Activated CD8-positive, alpha-beta memory T cell treated with anti-CD3 and anti-CD28 coated beads, Interleukin-2, amount 50 U/mL, for 1 hour (primary cell): ENCODE data around the gene STXBP6.
"Not testable (repeated sequence)": the region's sequence is repeated elsewhere in the genome, so short reads cannot be mapped to it uniquely, and the experiment has no call there.

Experiments
- DNase-seq: peaks from one replicate; pipeline ENCODE4 v3.0.0-alpha.2; 2020; ENCODE audit errors: extremely low read depth

STXBP6 gene

DNA sequence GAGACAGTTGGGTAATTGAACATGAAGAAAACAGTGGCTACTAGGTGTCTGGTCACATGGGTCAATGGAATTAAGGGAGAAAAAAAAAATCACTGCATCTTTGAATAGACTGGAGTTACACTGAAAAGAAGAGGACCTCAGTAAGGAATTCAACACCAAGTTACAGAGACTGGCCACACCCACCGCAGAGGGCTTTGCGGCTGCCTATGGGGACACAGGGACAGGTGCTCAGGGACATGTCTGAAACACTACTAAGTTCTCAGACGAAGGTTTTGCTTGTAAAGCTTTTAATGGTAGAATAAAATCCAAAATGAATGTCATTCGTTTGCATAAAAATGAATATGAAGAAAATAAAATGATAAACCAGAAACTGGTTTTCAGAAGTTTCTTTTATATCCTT is 93.8 kb downstream of the STXBP6 start:
- no peak for DNase-seq

DNA sequence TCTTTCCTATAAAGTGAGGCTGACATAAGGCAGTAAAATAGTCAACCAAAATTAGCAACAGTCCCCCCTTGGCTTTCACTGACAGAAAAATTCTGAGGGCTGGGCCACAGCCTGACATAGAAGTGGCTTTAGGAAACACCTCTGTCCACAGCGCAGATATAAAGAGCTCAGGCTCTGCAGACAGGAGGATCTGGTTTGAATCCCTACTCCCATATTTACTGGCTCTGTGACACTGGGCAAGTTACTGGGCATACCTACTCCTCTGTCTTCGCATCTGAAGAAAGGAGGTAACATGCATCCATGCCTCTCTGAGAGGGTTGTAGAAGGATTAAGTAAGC is 95.3 kb downstream of the STXBP6 start:
- DNase-seq: no peak

DNA sequence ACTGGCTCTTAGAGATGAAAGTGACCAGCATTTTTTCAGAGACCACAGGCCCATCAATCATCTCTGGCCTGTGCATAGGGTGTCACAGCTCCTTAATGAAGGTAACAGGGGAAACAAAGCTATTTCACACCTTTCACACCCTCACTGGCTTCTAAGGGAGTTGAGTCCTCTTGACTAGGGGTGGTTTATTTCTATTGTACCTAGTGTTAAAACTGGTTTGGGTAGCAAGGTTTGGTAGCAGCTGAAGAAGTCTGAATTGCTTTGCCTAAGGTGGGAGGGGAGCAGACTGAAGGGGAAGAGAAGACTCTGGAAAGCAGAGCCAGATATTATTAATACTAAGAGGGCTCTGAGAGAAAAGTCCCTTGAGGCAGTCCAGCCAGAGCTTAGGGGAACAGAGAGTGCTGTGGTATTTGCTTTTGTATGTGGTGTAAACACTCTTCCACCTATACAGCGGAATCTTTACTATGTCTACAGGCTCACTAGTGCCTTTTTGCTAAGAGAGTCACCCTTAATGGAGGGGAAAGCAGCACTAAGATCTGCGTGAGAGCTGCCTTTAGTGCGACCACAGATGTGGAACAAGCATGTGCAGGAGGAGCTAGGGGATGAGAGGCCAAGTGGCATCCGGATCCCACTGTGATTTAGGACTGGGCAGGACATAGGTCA is 95.8 kb downstream of the STXBP6 start:
- no peak for DNase-seq

DNA sequence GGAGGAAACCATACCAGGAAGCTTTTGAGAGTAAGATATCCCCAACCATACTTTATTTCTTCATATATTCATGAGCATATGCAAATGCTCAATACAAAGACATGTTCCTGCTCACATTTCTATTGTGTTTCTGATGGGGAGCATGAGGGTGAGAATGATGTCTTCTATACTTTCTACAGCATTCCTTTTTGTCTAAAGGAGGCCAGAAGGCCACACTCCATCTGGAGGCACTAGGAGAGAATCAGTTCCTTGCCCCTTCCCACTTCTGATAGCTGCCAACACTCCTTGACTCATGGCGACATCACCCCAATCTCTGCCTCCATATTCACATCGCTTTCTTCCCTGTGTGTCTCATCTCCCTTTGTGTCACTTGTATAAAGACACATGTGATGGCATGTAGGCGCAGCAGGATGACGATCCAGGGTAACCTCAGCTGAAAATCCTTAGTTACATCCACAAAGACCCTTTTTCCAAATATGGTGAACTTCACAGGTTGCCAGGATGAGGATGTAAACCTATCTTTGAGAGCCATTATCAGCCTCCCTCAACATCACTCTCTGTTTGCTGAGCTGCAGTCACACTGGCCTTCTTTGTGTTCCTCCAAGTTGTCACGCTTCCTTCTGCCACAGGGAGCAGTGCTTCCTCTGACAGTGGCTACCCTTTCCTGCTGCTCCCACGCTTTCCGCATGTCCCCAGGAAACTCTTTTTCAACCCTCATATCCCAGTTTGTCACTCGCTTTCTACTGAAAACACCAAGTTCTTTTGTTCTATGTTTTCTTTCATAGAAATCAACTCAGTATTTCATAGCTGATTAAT is 96.9 kb downstream of the STXBP6 start:
- DNase-seq: no peak

DNA sequence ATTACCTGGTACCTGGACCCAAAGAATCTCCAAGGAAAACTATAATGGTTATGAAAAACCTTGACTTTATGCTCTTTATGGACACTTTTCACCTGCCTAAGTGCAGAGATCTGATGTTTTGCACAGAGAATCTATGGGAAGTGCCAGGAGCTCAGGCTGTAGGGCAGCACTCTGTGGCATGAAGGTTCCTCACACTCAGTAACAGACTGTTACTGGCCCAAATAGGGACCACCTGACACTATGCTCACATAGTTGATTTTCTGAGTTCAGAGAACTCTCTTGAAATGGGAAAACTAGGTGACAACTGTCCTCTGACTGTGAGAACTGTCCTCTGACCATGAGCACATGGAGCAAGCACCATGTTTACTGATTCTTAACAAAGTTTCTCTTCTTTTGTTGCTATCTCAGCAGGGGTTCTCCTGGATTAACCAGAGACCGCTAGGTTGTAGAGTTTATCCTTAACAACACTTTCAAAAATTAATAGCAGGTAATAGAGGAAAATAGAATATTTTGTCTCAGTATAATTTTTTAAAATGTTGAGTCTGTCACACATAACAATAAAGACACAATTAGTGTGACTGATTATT is 101.6 kb downstream of the STXBP6 start:
- DNase-seq: no peak

DNA sequence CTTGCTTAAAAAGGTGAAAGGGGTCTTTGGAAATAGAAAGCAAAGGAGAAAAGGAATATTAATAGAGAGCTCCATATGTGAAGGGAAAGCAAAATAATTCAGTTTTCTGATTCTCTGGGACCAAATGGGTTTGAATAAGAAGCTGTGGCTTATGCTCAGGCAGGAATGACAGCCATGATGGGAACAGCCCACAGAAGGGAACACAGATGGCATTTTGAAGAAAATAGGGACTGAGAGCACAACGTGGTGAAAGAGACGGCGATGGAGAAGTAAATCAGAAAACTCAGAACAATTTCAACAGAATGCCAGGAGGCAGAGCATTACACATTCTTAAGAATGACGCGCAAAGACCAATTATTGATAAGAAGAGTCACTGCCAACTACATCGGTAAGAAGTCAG is 102.8 kb downstream of the STXBP6 start:
- DNase-seq: no peak

DNA sequence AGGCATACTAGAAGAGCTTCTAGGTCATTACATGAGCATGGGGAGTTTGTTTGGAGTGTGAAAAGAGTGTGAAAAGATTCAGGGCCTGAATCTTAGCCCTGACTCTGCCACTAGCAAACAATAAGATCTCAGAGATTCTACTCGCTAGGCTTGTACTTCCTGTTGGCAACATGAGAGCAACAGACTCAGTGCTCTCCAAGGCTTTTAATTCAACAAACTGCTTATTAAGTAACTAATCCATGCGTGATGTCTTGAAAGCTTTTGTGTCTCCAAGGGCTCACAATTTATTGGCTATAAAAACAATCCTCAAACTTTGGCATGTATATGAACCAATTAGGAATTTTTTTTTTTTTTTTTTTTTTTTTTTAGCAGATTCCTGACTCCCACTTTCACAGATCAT is 105.1 kb downstream of the STXBP6 start:
- DNase-seq: no peak

DNA sequence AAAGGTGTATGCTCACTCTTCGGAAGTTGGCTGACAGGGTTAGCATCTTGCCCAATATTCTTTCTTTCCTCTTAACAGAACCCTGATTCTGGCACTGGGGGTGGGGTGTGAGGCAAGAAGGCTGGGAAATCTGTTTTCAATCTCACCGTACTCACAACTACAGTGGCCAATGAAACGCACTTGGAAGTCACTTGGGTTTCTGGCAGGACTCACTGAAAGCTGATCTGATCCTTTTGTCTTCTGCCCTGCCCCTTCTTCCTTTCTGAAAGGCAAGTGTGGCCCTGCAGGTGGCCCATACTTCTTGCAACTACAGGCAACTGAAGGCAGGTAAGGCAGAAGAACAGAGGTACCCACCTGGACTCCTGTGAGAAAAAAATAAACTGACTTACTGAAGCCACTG is 106.9 kb downstream of the STXBP6 start:
- no peak for DNase-seq

DNA sequence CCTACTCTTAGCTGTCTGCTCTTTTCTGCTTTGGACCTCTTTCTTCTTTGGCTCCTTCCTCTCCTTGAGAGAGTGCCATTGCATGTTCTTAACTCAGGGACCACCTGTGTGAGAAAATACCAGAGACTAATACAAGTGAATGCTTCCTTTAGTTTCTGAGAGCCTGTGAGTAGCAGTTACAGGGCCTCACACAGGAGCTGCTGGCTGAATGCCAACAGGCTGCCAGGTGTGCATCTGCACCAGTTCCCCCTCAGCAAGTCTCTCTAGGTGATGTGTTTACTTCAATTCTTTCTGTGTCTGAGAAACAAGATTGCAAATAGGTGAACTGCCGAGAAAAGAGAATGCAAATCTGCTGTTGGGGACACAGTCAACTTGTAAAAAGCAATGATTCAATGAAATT is 108.2 kb downstream of the STXBP6 start:
- no peak for DNase-seq

DNA sequence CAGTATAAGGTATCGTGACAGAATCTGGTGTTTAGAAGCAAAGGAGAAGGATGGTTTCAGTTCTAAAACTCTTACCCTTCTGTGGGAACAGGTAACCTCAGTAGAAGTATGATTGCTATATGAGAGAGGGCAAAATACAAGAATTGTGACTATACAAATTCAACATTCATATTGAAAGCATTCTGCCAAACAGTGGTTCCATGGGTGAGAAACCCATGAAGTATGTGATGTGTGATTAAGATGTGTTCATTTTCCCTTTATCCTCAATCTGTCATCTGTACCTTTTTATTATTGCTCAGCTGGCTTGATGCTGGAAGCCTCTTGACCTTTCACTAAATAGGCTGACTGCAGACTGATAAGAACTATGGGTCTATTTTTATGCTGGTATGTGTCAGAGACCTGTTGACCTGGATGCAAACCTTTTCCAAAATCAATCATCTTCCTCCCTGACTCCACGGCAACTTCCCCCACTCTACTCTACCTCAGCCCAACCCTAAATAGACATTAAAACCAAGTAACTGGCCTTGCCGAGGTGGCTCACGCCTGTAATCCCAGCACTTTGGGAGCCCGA is 109.6 kb downstream of the STXBP6 start:
- DNase-seq: no peak

DNA sequence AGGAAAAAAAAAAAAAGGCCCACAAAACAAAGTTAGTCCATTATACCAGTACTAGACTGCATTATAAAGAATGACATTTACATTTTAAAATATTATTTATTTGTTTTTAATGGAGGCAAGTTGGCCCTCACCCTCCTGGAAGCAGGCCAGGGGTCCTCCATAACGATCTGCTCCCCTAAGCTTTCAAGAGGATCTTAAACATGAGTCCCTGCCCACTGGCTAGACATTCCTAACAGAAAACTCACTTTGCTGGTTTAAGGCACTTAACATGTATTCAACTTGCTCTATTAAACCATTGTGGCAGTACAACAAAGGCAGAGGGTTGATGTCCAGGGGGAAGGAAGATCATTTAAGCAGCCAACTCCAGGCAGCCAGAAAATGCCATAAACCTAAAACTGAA is 111.4 kb downstream of the STXBP6 start:
- no peak for DNase-seq

DNA sequence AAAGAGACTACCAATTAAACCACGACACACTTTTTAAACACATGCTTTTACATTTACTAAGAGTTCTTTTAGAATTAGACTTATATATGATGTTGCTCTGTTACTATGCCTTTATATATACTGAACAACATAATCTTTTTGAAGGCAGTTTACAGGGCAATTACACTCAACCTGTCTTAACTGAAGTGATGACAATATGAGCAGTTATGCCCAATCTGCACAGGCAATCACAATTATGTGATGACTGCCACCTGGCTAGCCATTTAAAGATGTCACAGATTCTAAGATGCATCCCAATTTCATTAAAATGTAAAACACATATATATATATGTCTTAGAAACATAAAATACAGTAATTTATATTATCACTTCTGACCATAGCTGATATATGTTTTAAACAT is 112.6 kb downstream of the STXBP6 start:
- no peak for DNase-seq

DNA sequence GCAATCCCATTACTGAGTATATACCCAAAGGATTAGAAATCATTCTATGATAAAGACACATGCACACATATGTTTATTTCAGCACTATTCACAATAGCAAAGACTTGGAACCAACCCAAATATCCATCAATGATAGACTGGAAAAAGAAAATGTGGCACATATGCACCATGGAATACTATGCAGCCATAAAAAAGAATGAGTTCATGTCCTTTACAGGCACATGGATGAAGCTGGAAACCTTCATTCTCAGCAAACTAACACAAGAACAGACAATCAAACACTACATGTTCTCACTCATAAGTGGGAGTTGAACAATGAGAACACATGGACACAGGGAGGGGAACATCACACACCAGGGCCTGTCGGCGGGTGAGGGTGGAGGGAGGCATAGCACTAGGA is 113.2 kb downstream of the STXBP6 start:
- DNase-seq: not testable (repeated sequence)

DNA sequence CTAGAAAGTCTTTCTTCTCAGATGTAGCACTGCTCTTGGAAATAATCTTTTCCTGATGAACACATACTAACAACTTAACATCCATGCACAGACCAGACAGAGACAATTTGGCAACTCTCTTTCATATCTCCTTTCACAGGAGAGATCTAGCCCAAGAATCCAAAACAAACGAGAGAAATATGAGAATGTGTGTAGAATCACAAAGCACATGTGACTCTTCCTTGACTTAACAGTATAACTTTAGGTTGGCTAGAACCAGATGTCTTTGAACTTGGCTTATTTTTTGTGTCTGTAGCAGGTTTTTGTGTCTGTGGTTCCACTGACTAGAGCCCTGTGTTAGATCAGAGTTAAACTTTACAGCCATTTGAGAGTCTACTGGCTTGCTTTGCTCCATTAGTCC is 114.2 kb downstream of the STXBP6 start:
- DNase-seq: no peak

DNA sequence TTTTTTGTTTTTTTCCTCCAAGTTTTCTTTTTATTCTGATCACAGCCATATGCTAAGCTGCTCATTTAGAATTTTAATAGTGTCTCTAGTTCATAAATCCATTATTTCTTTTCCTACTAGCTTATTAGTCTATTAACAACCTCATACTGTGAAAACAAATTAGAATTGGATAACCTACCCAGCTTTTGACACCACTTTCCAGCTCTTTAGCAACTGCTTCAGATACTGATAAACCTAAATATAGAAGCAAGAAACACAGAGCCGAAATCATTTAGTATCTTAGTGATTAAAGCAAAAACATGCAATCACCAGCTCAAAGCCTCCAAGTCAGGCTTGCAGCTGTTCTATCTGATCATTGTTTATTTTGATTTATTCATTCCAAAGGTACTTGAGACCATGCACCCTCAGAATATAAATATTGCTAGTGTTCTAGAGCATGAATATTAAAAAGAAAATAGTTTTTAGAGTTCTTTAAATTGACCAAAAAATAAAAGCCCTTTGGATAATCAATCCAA is 121.5 kb downstream of the STXBP6 start:
- DNase-seq: no peak

DNA sequence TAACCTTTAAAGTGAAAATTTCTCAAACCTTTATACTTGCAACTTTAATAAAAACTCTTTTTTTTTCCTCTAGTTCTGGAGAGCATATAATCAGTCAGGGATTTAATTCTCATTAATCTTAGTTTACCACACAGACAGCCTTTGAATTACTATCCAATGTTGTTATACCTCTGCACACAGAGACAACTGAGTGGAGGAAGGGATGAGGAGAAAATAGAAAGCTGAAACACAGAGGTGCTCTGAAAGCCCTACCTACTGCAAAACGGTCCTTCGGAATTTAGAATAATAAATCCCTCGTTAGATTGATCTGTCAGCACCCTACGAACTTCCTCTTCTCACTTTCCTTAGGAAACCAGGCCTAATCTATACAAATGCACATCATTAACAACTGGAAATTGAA is 122.1 kb downstream of the STXBP6 start:
- DNase-seq: no peak

DNA sequence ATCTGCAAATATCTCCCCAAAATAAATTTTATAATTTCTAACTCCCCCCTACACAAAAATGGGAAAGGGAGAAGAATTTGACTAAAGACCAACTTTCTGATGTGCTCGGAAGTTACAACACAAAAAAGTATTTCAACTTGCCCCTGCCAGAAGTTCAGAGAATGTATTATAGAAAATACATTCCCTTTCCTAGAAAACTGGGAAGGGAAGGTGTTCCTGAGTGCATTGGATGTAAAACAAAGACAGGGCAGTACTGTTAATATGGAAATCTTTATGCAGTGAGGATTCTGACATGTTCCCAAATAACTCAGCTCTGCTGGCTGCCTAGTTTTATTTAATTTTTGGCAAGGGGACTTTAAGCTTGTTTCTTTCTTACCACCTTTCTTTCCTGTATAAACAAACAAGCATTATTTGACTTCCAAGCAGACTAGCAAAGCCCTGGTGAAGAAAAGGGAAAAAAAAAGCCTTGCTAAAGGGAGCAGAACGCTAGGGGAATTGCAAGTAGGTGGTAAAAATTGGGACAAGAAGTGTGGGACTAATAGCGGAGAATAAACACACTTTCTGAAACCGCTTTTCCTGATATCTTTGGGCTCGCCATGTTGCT is 124.1 kb downstream of the STXBP6 start:
- no peak for DNase-seq

DNA sequence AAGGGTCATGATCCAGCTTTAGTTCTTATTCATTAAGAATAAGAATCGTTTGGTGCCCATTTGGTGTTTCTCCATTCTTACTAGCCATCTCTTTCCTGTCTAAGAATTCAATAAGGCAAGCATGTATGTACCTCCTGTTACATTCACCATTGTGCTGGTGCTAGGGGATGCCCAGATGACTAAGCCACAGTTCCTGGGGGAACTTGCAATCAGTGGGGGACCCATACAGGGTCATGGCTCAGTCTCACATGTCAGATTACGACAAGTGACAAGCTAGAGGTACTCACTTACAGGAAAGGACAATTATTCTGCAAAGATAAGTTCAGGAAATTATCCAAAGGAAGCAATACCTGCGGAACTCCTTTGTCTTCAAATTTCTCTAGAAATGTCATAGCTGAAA is 125.4 kb downstream of the STXBP6 start:
- DNase-seq: no peak

DNA sequence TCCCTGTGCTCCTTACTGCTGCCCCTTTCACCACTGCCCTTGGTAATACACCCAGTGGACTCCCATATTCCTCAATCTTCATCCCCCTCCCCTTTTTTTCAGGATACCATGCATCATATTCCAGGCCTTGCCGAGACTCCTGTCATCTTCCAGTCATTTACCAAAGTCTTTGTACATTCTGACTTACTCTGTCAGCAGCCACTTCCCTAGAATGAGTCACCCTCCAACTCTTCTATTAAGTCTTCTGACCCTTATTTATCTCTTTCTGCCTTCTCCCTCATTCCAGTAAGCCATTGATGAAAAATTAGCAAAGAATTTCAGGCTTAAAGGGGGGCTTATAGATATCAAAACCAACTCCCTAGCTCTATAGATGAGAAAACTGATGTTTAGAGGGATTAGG is 128.0 kb downstream of the STXBP6 start:
- no peak for DNase-seq

DNA sequence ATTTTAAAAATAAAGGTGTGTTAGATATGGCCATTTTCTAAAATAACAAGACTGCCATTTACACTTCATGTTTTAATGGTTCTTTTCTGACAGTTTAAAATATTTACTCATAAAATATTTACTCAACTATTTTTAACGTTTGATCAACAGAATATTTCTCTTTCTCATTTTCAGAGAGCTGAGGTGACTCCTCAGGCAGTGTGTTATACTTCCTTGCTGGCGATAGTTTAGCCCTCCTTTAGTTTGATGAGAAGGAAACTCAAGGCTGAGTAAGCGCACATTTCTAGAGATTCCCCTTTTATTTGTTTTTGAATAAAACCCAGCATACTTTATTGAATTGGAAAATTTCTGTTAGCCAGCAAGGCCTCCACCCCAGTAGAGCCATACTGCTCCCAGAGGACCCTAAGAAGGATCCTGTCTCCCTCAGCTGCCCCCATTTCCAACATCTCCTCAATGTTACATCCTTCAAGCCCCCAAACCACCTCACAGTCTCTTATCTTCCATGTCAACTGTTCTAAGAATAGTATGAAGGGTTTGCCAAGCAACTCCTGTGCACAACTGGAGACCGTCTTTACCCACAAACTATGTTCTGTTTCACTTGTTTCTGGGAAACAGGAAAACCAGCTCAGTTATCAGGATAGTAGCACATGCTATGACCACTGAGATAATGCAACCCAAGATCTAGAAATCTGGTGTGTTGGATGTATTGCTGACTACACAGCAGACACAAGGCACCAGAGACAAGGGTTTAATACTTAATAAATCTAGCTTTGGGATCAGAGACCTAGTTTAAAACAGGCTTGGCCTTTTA is 129.5 kb downstream of the STXBP6 start:
- no peak for DNase-seq

DNA sequence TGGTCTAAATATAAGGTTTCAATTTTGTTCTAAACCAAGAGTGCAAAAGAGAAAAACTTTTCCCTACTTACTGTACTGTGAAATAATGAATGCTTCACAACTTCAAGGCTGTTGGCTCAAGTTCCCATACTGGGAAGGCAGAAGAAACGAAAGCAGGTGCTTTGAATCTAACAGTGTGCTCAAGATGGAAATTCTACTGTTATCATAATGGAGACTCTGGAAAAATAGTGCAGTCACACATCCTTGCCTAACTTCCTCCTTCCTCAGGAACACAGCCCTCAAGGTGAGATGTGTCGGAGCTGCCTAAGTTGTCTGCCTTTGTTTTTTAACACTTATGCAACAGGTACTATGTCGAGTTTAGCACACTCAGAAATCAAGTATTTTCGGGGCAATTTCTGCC is 131.1 kb downstream of the STXBP6 start:
- no peak for DNase-seq
